ENCODE data around the gene CYP24A1. TPM values are rescaled to one million over a fixed set of nuclear protein-coding genes. Genes with fewer than 3 reads are reported as not detected.

CYP24A1 gene
- polyA plus RNA-seq, 4 donors, result 0.03 to 0.07 TPM; not detected in 2

DNA sequence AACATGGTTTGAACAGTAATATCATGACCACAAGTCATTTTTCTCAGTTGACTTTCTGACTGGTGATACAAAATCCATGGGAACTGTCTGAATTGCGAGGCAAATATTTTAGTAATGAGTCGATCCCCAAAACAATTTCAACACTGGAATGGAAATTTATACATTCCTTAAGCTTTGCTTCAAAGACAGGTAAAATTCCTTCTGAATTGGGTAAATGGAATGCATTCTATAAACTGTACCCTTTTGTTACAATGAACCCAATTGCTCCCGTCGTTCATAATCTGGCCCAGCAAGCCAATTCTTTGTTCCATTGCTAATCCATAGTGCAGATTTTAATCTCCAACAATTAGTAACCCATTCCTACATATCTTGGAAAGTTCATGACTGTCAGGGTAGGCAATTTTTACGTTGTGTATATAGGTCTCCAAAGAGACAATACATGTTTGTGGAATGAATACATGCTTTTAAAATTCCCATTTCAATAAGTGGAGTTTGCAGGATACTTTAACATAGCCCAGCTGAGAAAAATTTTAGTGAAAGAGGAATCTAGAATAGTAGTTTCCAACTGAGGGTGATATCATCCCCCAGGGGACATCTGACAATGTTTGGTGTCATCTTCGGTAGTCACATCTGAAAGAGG, 32.7 kb downstream of the CYP24A1 start:
- Histone ChIP-seq H3K9me3 (ENCODE audit: control insufficient read depth in 2 of 2, insufficient read depth in 1 of 2, low read depth in 1 of 2, low read length in 1 of 2) (peaks cover 0 to 6% of the 10 kb centered on the region in 2 donors), H3K27me3 (ENCODE audit: control insufficient read depth in 3 of 3, insufficient read depth in 3 of 3, low read length in 3 of 3) (peaks cover 0 to 6% (median 5%) of the 10 kb centered on the region in 3 donors), H3K4me3 (ENCODE audit: low read depth in 1 of 3, low read length in 3 of 3) (no peak overlapping the region), H3K36me3 (ENCODE audit: control insufficient read depth in 3 of 3, insufficient read depth in 2 of 3, low read depth in 1 of 3, low read length in 3 of 3) (no peaks in the 10 kb centered on the region), H3K4me1 (ENCODE audit: control insufficient read depth in 3 of 3, insufficient read depth in 2 of 3, low read depth in 1 of 3, low read length in 2 of 3) (no peaks in the 10 kb centered on the region), H3K27ac (ENCODE audit: low read depth in 1 of 3, low read length in 2 of 3) (no peak overlapping the region)
- 58 to 73% (median 62%) methylated on average over 6 of the region's 6 CpGs for WGBS, 3 donors
- FAIRE-seq (no peak), DNase-seq (no peak)

DNA sequence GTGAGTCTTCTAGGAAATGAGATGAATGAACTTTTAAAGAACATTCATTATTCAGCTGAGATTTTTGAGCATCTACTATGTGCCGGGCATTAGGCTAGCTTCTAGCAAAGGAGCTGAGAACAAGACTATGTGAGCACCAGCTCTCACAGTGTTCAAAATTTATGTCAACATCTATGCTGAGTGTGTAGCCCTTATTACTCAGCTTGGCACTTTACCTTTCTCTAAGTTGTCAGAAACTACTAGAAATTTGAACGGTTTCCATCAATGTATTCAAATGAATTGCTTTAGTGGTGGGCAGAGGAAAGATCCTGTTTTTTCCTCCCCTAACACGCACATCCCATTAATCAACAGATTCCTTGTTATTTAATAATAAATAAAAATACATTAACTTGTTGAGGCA, 33.3 kb downstream of the CYP24A1 start:
- Histone ChIP-seq H3K27me3 (ENCODE audit: control insufficient read depth in 3 of 3, insufficient read depth in 3 of 3, low read length in 3 of 3) (peaks cover 0 to 6% (median 5%) of the 10 kb centered on the region in 3 donors), H3K4me1 (ENCODE audit: control insufficient read depth in 3 of 3, insufficient read depth in 2 of 3, low read depth in 1 of 3, low read length in 2 of 3) (no peaks in the 10 kb centered on the region), H3K27ac (ENCODE audit: low read depth in 1 of 3, low read length in 2 of 3) (no peak overlapping the region), H3K4me3 (ENCODE audit: low read depth in 1 of 3, low read length in 3 of 3) (no peak overlapping the region), H3K36me3 (ENCODE audit: control insufficient read depth in 3 of 3, insufficient read depth in 2 of 3, low read depth in 1 of 3, low read length in 3 of 3) (no peaks in the 10 kb centered on the region), H3K9me3 (ENCODE audit: control insufficient read depth in 2 of 2, insufficient read depth in 1 of 2, low read depth in 1 of 2, low read length in 1 of 2) (peaks cover 0 to 6% of the 10 kb centered on the region in 2 donors)
- FAIRE-seq (no peak), DNase-seq (no peak)
- WGBS, 3 donors, result 82 to 94% (median 89%) methylated on average over 3 of the region's 3 CpGs

DNA sequence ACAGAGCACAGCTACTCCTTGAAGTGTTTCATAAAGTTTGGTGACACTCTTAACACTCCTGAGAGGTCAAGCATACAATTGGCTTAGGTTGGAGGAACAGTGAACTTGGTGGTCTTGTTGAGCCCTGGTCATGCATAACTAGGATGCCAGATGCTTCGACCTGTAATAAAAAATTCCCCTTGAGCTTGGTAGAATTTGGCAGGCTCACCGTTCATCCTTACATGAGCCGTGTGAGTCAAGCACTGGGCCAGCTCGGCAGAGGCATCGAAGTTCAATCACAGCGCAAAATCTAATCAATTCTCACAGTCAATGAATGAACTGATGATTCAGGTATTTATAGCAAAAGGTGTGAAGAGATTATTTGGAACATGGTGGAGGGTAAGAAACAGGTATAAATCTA, 33.7 kb downstream of the CYP24A1 start:
- H3K4me3 ChIP-seq (ENCODE audit: low read depth in 1 of 3, low read length in 3 of 3), result no peak overlapping the region
- no peak overlapping the region for H3K27ac ChIP-seq (ENCODE audit: low read depth in 1 of 3, low read length in 2 of 3)
- H3K9me3 ChIP-seq (ENCODE audit: control insufficient read depth in 2 of 2, insufficient read depth in 1 of 2, low read depth in 1 of 2, low read length in 1 of 2), result peaks cover 0 to 6% of the 10 kb centered on the region in 2 donors
- FAIRE-seq (no peak), DNase-seq (no peak)
- no peaks in the 10 kb centered on the region for H3K4me1 ChIP-seq (ENCODE audit: control insufficient read depth in 3 of 3, insufficient read depth in 2 of 3, low read depth in 1 of 3, low read length in 2 of 3)
- H3K27me3 ChIP-seq (ENCODE audit: control insufficient read depth in 3 of 3, insufficient read depth in 3 of 3, low read length in 3 of 3), result peaks cover 0 to 6% (median 5%) of the 10 kb centered on the region in 3 donors
- WGBS, 3 donors, result 81 to 91% (median 82%) methylated on average over 6 of the region's 6 CpGs
- H3K36me3 ChIP-seq (ENCODE audit: control insufficient read depth in 3 of 3, insufficient read depth in 2 of 3, low read depth in 1 of 3, low read length in 3 of 3), result no peaks in the 10 kb centered on the region

DNA sequence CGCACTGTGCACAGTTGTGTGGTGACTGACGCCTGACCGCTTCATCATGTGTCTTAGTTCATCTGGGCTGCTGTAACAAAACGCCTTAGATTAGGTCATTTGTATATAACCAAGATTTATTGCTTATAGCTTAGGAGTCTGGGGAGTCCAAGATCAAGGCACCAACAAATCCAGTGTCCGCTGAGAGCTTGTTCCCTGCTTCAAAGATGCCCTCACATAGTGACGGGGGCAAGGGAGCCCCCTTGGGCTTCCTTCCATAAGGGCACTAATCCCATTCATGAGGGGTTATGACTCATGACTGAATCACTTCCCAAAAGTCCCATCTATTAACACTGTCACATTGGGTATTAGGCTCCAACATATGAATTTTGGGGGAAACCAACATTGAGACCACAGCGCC, 34.6 kb downstream of the CYP24A1 start:
- DNase-seq, result no peak
- WGBS, 3 donors, result 87 to 88% (median 87%) methylated on average over 7 of the region's 7 CpGs
- no peak for FAIRE-seq
- Histone ChIP-seq H3K36me3 (ENCODE audit: control insufficient read depth in 3 of 3, insufficient read depth in 2 of 3, low read depth in 1 of 3, low read length in 3 of 3) (no peaks in the 10 kb centered on the region), H3K4me1 (ENCODE audit: control insufficient read depth in 3 of 3, insufficient read depth in 2 of 3, low read depth in 1 of 3, low read length in 2 of 3) (no peaks in the 10 kb centered on the region), H3K27ac (ENCODE audit: low read depth in 1 of 3, low read length in 2 of 3) (no peak overlapping the region), H3K9me3 (ENCODE audit: control insufficient read depth in 2 of 2, insufficient read depth in 1 of 2, low read depth in 1 of 2, low read length in 1 of 2) (peaks cover 0 to 6% of the 10 kb centered on the region in 2 donors), H3K27me3 (ENCODE audit: control insufficient read depth in 3 of 3, insufficient read depth in 3 of 3, low read length in 3 of 3) (peaks cover 0 to 6% (median 5%) of the 10 kb centered on the region in 3 donors), H3K4me3 (ENCODE audit: low read depth in 1 of 3, low read length in 3 of 3) (no peak overlapping the region)

DNA sequence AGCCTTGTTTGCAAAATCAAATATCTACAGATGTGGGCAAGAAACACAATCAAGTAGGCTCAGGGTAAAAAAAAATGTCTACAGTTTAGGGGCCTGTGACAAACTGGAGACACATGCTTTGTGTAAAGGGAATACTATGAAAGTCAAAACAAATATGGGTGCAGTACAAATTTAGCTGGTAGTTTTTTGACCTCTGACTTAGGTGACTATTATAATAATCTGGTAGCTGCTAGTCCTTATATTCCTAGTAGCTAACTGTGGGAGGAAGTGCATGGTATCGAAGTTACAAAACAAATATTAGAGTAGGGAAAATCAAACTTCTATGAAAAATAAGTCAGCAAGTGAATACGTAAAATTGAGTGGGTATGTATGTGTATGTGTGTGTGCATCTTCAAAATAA, 35.4 kb downstream of the CYP24A1 start:
- 84 to 85% (median 84%) methylated on average over 2 of the region's 2 CpGs for WGBS, 3 donors
- Histone ChIP-seq H3K27ac (ENCODE audit: low read depth in 1 of 3, low read length in 2 of 3) (no peak overlapping the region), H3K4me1 (ENCODE audit: control insufficient read depth in 3 of 3, insufficient read depth in 2 of 3, low read depth in 1 of 3, low read length in 2 of 3) (no peaks in the 10 kb centered on the region), H3K27me3 (ENCODE audit: control insufficient read depth in 3 of 3, insufficient read depth in 3 of 3, low read length in 3 of 3) (peaks cover 0 to 6% (median 5%) of the 10 kb centered on the region in 3 donors), H3K4me3 (ENCODE audit: low read depth in 1 of 3, low read length in 3 of 3) (no peak overlapping the region), H3K36me3 (ENCODE audit: control insufficient read depth in 3 of 3, insufficient read depth in 2 of 3, low read depth in 1 of 3, low read length in 3 of 3) (no peaks in the 10 kb centered on the region), H3K9me3 (ENCODE audit: control insufficient read depth in 2 of 2, insufficient read depth in 1 of 2, low read depth in 1 of 2, low read length in 1 of 2) (peaks cover 0 to 6% of the 10 kb centered on the region in 2 donors)
- FAIRE-seq, result no peak
- DNase-seq, result no peak

DNA sequence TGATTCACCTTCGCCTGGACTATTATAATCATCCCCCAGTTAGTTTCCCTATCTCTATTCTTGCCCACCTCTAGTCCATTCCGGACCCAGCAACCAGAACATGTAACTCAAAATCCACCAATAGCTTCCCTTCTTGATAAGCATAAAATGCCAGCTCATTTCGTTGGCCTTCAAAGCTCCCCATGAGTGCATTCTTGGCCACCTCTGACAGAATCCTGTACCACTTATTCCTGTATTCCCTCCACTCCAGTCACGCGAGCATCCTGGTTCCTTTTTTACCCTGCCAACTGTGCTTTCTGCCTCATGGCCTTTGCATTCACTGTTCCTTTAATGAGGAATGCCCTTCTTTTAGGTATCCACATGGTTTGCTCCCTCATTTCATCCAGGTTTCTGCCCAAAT, 36.7 kb downstream of the CYP24A1 start:
- WGBS, 3 donors, result 80 to 85% (median 84%) methylated on average over 5 of the region's 5 CpGs
- Histone ChIP-seq H3K9me3 (ENCODE audit: control insufficient read depth in 2 of 2, insufficient read depth in 1 of 2, low read depth in 1 of 2, low read length in 1 of 2) (peaks cover 0 to 6% of the 10 kb centered on the region in 2 donors), H3K4me1 (ENCODE audit: control insufficient read depth in 3 of 3, insufficient read depth in 2 of 3, low read depth in 1 of 3, low read length in 2 of 3) (no peaks in the 10 kb centered on the region), H3K4me3 (ENCODE audit: low read depth in 1 of 3, low read length in 3 of 3) (no peak overlapping the region), H3K27me3 (ENCODE audit: control insufficient read depth in 3 of 3, insufficient read depth in 3 of 3, low read length in 3 of 3) (peaks cover 0 to 6% (median 4%) of the 10 kb centered on the region in 3 donors), H3K36me3 (ENCODE audit: control insufficient read depth in 3 of 3, insufficient read depth in 2 of 3, low read depth in 1 of 3, low read length in 3 of 3) (no peaks in the 10 kb centered on the region), H3K27ac (ENCODE audit: low read depth in 1 of 3, low read length in 2 of 3) (no peak overlapping the region)
- DNase-seq (no peak), FAIRE-seq (no peak)

DNA sequence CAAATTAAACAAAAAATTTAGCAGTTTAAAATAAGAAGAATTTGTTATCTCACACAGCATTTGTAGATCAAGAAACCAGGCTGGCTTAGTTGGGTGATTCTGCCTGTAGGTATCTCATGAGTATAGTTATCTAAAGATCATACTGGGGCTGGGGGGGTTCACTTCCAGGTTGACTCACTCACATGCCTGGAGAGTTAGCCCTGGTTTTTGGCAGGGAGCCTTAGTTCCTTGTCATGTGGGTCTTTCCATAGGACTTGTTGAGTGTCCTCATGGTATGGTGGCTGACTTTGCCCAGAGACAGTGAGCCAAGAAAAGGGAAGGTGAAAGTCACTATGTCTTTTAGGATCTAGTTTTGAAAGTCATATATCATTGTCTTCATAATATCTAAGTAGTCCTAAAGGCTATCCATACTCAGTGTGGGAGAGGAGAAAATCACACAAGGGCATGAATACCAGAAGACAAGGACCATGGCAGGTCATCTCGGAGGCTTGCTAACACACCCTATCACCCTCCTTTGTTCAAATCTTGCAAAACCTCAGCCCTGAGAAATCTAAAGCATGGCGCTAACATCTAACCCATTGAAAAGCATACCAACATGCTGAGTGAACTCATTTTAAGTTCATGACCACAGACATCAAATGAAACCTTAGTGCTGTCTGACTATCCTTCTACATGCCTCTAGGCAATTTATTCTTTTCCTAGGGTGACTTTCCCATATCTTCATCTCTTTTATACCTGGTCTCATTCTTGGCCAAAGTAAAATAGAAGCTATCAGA, 39.2 kb downstream of the CYP24A1 start:
- no peaks in the 10 kb centered on the region for H3K36me3 ChIP-seq (ENCODE audit: control insufficient read depth in 3 of 3, insufficient read depth in 2 of 3, low read depth in 1 of 3, low read length in 3 of 3)
- H3K9me3 ChIP-seq (ENCODE audit: control insufficient read depth in 2 of 2, insufficient read depth in 1 of 2, low read depth in 1 of 2, low read length in 1 of 2), result no peaks in the 10 kb centered on the region
- H3K4me1 ChIP-seq (ENCODE audit: control insufficient read depth in 3 of 3, insufficient read depth in 2 of 3, low read depth in 1 of 3, low read length in 2 of 3), result no peaks in the 10 kb centered on the region
- peaks cover 0 to 6% (median 0%) of the 10 kb centered on the region in 3 donors for H3K27me3 ChIP-seq (ENCODE audit: control insufficient read depth in 3 of 3, insufficient read depth in 3 of 3, low read length in 3 of 3)
- H3K27ac ChIP-seq (ENCODE audit: low read depth in 1 of 3, low read length in 2 of 3), result no peak overlapping the region
- no peak overlapping the region for H3K4me3 ChIP-seq (ENCODE audit: low read depth in 1 of 3, low read length in 3 of 3)
- 93 to 100% (median 98%) methylated on average over 2 of the region's 2 CpGs for WGBS, 3 donors
- FAIRE-seq, result no peak
- DNase-seq, result no peak

DNA sequence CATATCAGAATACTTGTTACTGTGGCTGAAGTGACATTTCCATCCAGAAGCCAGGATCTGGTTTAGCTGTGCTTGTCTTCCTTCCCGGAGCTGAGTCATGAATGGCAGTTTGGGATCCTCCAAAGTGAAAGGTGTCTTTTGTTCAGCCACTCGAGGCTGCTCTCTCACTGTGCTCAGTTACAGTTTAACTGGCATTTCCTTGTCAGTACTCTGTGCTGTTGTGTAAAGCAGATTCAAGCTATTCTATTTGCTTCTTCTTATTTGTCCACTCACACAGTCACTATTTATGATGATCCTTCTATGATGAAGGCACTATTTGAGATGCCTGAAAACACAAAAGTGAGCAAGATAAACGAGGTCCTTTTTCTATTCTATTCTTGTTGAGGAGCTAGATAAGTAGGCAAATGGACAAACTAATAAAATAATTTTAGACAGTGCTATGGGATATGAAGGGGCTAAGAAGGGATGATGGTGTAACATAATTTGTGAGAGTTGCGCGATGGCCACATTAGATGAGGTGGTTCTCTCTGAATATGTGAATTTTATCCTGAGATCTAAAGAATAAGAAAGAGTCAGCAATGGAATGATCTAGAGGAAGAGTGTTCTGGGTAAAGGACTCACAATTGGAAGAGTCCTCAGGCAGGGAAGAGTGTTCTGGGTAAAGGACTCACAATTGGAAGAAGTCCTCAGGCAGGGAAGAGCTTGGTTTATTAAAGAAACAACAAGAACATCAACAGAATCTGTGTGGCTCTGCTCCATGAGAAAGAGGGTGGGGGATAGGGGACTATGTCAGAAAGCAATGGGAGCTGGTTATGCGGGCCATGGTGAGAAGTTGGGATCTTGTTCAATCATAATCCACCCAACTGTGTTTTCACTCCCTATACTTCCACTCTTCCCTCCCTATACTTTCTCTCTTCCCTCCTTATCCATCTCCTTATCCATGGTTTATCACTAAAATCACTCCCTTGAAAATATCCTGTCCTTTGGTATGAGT, 40.1 kb downstream of the CYP24A1 start:
- peak overlapping the region in 1 of 3 donors; percentile 46 for H3K27ac ChIP-seq (ENCODE audit: low read depth in 1 of 3, low read length in 2 of 3)
- FAIRE-seq, result no peak
- H3K27me3 ChIP-seq (ENCODE audit: control insufficient read depth in 3 of 3, insufficient read depth in 3 of 3, low read length in 3 of 3), result peaks cover 0 to 6% (median 0%) of the 10 kb centered on the region in 3 donors
- no peaks in the 10 kb centered on the region for H3K36me3 ChIP-seq (ENCODE audit: control insufficient read depth in 3 of 3, insufficient read depth in 2 of 3, low read depth in 1 of 3, low read length in 3 of 3)
- 50 to 69% (median 58%) methylated on average over 6 of the region's 6 CpGs for WGBS, 3 donors
- H3K4me3 ChIP-seq (ENCODE audit: low read depth in 1 of 3, low read length in 3 of 3), result no peak overlapping the region
- no peaks in the 10 kb centered on the region for H3K9me3 ChIP-seq (ENCODE audit: control insufficient read depth in 2 of 2, insufficient read depth in 1 of 2, low read depth in 1 of 2, low read length in 1 of 2)
- no peaks in the 10 kb centered on the region for H3K4me1 ChIP-seq (ENCODE audit: control insufficient read depth in 3 of 3, insufficient read depth in 2 of 3, low read depth in 1 of 3, low read length in 2 of 3)
- DNase-seq, result peak; percentile 37 to 47
